Measurements from ENCODE around the gene CDKAL1.

GRCh38 chr6:20575704-20576451 is 41.6 kb downstream of the CDKAL1 start:
- no peak for TF ChIP-seq GLIS3 (CRISPR knock-in tag; IDR thresholded peaks at IDR 0.05)
- no peak for TF ChIP-seq ARNTL (CRISPR knock-in tag; IDR thresholded peaks at IDR 0.05; ENCODE audit: borderline replicate concordance, low read depth)
- TF ChIP-seq PATZ1 (CRISPR knock-in tag; IDR thresholded peaks at IDR 0.05; ENCODE audit: borderline replicate concordance): no peak
- no peak for TF ChIP-seq ZNF565 (CRISPR knock-in tag; conservative IDR thresholded peaks at IDR 0.05; ENCODE audit: low read depth)
- TF ChIP-seq ZFP3 (CRISPR knock-in tag; IDR thresholded peaks at IDR 0.05): no peak
- TF ChIP-seq OSR1 (CRISPR knock-in tag; IDR thresholded peaks at IDR 0.05): no peak
- TF ChIP-seq ZC3H10 (CRISPR knock-in tag; IDR thresholded peaks at IDR 0.05): no peak
- TF ChIP-seq, protein P1, sequence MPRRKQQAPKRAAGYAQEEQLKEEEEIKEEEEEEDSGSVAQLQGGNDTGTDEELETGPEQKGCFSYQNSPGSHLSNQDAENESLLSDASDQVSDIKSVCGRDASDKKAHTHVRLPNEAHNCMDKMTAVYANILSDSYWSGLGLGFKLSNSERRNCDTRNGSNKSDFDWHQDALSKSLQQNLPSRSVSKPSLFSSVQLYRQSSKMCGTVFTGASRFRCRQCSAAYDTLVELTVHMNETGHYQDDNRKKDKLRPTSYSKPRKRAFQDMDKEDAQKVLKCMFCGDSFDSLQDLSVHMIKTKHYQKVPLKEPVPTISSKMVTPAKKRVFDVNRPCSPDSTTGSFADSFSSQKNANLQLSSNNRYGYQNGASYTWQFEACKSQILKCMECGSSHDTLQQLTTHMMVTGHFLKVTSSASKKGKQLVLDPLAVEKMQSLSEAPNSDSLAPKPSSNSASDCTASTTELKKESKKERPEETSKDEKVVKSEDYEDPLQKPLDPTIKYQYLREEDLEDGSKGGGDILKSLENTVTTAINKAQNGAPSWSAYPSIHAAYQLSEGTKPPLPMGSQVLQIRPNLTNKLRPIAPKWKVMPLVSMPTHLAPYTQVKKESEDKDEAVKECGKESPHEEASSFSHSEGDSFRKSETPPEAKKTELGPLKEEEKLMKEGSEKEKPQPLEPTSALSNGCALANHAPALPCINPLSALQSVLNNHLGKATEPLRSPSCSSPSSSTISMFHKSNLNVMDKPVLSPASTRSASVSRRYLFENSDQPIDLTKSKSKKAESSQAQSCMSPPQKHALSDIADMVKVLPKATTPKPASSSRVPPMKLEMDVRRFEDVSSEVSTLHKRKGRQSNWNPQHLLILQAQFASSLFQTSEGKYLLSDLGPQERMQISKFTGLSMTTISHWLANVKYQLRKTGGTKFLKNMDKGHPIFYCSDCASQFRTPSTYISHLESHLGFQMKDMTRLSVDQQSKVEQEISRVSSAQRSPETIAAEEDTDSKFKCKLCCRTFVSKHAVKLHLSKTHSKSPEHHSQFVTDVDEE (CRISPR knock-in tag; IDR thresholded peaks at IDR 0.05): no peak
- no peak for TF ChIP-seq SNAI2 (CRISPR knock-in tag; IDR thresholded peaks at IDR 0.05)
- TF ChIP-seq ZFP30 (CRISPR knock-in tag; IDR thresholded peaks at IDR 0.05): no peak
- TF ChIP-seq RARB (CRISPR knock-in tag; IDR thresholded peaks at IDR 0.05): no peak
- no peak for TF ChIP-seq CSDC2 (CRISPR knock-in tag; IDR thresholded peaks at IDR 0.05)
- no peak for TF ChIP-seq POU6F1 (CRISPR knock-in tag; IDR thresholded peaks at IDR 0.05; ENCODE audit: borderline replicate concordance, low read depth)
- TF ChIP-seq, protein P2, sequence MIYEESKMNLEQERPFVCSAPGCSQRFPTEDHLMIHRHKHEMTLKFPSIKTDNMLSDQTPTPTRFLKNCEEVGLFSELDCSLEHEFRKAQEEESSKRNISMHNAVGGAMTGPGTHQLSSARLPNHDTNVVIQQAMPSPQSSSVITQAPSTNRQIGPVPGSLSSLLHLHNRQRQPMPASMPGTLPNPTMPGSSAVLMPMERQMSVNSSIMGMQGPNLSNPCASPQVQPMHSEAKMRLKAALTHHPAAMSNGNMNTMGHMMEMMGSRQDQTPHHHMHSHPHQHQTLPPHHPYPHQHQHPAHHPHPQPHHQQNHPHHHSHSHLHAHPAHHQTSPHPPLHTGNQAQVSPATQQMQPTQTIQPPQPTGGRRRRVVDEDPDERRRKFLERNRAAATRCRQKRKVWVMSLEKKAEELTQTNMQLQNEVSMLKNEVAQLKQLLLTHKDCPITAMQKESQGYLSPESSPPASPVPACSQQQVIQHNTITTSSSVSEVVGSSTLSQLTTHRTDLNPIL (CRISPR knock-in tag; IDR thresholded peaks at IDR 0.05; ENCODE audit: low read depth): no peak

All from SK-N-SH treated with all-trans-retinoic acid at 6 μM for 48 hours (cell line).